ENCODE results near the gene AMZ1.

- TF ChIP-seq CTCF (IDR thresholded peaks at IDR 0.05) = no peak
- no peak for TF ChIP-seq POLR2A (IDR thresholded peaks at IDR 0.05)
- no peak for TF ChIP-seq EP300 (IDR thresholded peaks at IDR 0.05)
These were observed 13.4 kb downstream of the AMZ1 start for GRCh38 chr7:2701424-2701823.
